MG63 (cell line): ENCODE data around the gene XPC. TPM values are rescaled to one million over a fixed set of nuclear protein-coding genes. Genes with fewer than 3 reads are reported as not detected.

ENCODE experiments used
- DNase-seq: peaks from one replicate; pipeline ENCODE4 v3.0.0-alpha.2; 2020
- H3K27me3 ChIP-seq: fragments of 250-450 bp; sonication (Bioruptor Pico); 2 replicates; pipeline ENCODE4 v1.5.1; 2020; ENCODE audit warnings: mild to moderate bottlenecking, moderate library complexity
- H3K36me3 ChIP-seq: fragments of 250-450 bp; sonication (Bioruptor Pico); 2 replicates; pipeline ENCODE4 v1.5.1; 2020; ENCODE audit warnings: mild to moderate bottlenecking, moderate library complexity
- H3K4me3 ChIP-seq: fragments of 250-450 bp; sonication (Bioruptor Pico); 2 replicates; pipeline ENCODE4 v1.5.1; 2020; ENCODE audit warnings: mild to moderate bottlenecking, moderate library complexity
- H3K9me3 ChIP-seq: fragments of 250-450 bp; sonication (Bioruptor Pico); 2 replicates; pipeline ENCODE4 v1.5.1; 2020; ENCODE audit warnings: mild to moderate bottlenecking, moderate library complexity
- total RNA-seq: library from RNA; depleted of rRNA; stranded (reverse); fragments of >200 nt; shearing (Covaris generic); gene quantifications from 2 replicates; pipeline ENCODE4 v1.2.3, GENCODE V29; 2014; ENCODE audit warnings: low replicate concordance

Gene XPC
- total RNA-seq, 1 experiment from 2014 or later = 8.2 TPM

DNA sequence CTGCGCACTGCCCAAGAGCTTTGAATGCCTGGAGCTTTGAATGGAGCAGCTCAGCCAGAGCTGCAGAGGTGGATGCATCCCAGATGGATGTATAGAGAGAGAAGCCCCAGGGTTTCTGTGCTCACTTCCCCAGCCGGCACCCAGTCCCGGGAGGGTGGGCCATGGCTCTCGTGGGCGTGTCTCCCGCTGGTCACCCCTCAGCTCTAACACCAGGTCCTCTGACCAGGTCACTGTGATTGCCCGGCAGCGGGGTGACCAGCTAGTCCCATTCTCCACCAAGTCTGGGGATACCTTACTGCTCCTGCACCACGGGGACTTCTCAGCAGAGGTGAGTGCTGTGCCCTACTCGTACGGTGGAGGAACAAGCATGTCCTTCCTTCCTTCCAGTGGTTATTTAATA, 42.8 kb downstream of the XPC start:
- H3K4me3 ChIP-seq = no peak overlapping the region
- H3K27me3 ChIP-seq = no peaks in the 10 kb centered on the region
- no peaks in the 10 kb centered on the region for H3K9me3 ChIP-seq
- peaks cover 52% of the 10 kb centered on the region for H3K36me3 ChIP-seq
- DNase-seq = no peak

DNA sequence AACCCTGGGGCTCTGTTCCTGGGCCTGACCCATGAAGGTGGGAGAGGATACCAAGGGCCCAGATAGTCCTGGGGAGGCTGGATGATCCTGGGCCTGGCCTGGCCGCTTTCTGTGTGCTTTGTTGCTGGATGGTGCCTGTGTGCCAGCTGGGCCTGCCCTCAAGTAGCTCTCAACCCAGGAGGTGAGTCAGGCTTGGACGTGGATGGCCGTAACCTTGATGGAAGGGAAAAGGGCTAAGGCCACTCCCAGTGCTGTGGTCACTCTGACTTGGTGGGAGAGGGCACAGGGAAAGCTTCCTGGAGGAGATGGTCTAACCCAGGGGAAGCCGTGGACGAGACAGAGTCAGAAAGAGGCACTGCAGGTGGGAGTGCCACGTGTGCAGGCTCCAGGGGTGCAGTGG, 44.1 kb downstream of the XPC start:
- Histone ChIP-seq H3K4me3 (no peak overlapping the region), H3K9me3 (no peaks in the 10 kb centered on the region), H3K36me3 (peaks cover 53% of the 10 kb centered on the region), H3K27me3 (no peaks in the 10 kb centered on the region)
- no peak for DNase-seq

GRCh38 chr3:14133876-14134275, 44.5 kb downstream of the XPC start:
- Histone ChIP-seq H3K9me3 (no peaks in the 10 kb centered on the region), H3K27me3 (no peaks in the 10 kb centered on the region), H3K36me3 (peaks cover 55% of the 10 kb centered on the region), H3K4me3 (no peak overlapping the region)
- no peak for DNase-seq

GRCh38 chr3:14133188-14133800, 45.1 kb downstream of the XPC start:
- H3K4me3 ChIP-seq = no peak overlapping the region
- H3K27me3 ChIP-seq = no peaks in the 10 kb centered on the region
- H3K36me3 ChIP-seq = peaks cover 61% of the 10 kb centered on the region
- no peaks in the 10 kb centered on the region for H3K9me3 ChIP-seq
- DNase-seq = no peak

DNA sequence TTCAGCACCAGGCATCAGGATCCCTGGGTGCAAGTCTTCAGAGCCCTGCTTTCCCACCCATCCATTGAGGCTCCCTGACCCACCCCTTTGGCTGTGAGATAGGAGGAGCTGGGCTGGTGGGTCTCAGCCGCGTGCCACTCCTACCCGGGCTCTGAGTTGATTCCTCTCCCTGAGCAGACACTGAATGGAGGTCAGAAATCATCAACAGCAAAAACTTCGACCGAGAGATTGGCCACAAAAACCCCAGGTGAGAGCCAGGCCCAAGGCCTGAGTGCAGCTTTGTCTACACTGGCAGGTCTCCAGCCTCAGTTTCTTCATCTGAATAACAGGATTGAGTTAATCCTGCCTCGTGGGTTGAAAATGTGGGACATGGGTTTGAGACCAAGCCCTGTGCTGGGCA, 45.7 kb downstream of the XPC start:
- Histone ChIP-seq H3K27me3 (no peaks in the 10 kb centered on the region), H3K9me3 (no peaks in the 10 kb centered on the region), H3K4me3 (no peak overlapping the region), H3K36me3 (peaks cover 60% of the 10 kb centered on the region)
- no peak for DNase-seq

DNA sequence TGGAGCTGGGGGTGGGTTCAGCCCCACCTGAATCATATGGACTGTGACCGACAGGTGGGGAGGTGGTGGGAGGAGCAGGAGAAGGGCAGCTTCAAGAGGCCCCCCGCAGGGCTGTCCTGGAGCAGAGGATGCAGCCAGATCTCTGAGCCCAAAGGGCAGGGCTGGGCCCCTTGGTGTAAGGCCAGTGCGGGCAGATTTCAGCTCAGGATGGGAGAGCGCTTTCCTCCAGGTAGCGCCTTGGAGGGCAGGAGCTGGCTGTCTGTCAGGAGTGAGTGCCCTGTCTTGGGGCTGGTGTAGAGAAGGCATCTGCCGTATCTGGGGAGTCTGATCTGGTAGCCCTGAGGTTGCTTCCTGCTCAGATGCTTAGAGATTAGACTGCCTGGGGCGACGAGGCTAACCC, 46.3 kb downstream of the XPC start:
- H3K4me3 ChIP-seq = no peak overlapping the region
- no peak for DNase-seq
- peaks cover 64% of the 10 kb centered on the region for H3K36me3 ChIP-seq
- no peaks in the 10 kb centered on the region for H3K9me3 ChIP-seq
- H3K27me3 ChIP-seq = no peaks in the 10 kb centered on the region

DNA sequence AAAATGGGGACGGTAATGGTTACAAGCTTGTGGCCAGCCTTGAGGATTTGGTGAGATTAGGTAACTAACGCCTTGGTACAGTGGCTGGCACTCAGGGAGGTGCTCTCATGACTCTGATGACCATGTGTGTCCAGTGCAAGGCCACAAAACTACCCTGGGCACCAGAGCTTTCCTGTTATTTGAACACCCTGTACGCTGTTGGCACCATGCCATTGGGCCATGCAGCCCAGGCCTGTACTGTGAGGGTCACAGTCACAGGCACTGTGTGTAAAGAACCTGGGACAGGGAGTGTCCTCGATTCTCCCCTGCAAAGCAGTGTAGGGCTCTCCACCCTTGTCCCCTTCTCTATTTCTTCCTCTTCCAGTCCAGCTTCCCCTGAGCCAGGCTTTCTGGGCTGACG, 47.3 kb downstream of the XPC start:
- H3K9me3 ChIP-seq = no peaks in the 10 kb centered on the region
- H3K36me3 ChIP-seq = peaks cover 62% of the 10 kb centered on the region
- DNase-seq = no peak
- no peaks in the 10 kb centered on the region for H3K27me3 ChIP-seq
- no peak overlapping the region for H3K4me3 ChIP-seq

GRCh38 chr3:14130707-14131106, 47.7 kb downstream of the XPC start:
- H3K36me3 ChIP-seq = peaks cover 58% of the 10 kb centered on the region

GRCh38 chr3:14130230-14130629, 48.2 kb downstream of the XPC start:
- H3K4me3 ChIP-seq = no peak overlapping the region
- no peak for DNase-seq
- peaks cover 2% of the 10 kb centered on the region; the same call in 1 of the 2 replicates for H3K9me3 ChIP-seq
- peaks cover 55% of the 10 kb centered on the region for H3K36me3 ChIP-seq
- H3K27me3 ChIP-seq = no peaks in the 10 kb centered on the region

More at GRCh38 chr3:14130707-14131106, 47.7 kb downstream of the XPC start:
- H3K9me3 ChIP-seq = no peaks in the 10 kb centered on the region
- H3K27me3 ChIP-seq = no peaks in the 10 kb centered on the region
- no peak for DNase-seq
- no peak overlapping the region for H3K4me3 ChIP-seq

GRCh38 chr3:14129296-14129695, 49.1 kb downstream of the XPC start:
- no peaks in the 10 kb centered on the region for H3K27me3 ChIP-seq
- peaks cover 55% of the 10 kb centered on the region for H3K36me3 ChIP-seq
- no peak for DNase-seq
- no peak overlapping the region for H3K4me3 ChIP-seq
- peaks cover 3% of the 10 kb centered on the region; the same call in 1 of the 2 replicates for H3K9me3 ChIP-seq

GRCh38 chr3:14128724-14129123, 49.7 kb downstream of the XPC start:
- peaks cover 3% of the 10 kb centered on the region; the same call in 1 of the 2 replicates for H3K9me3 ChIP-seq
- no peak overlapping the region for H3K4me3 ChIP-seq
- peaks cover 51% of the 10 kb centered on the region for H3K36me3 ChIP-seq
- H3K27me3 ChIP-seq = no peaks in the 10 kb centered on the region
- DNase-seq = no peak

DNA sequence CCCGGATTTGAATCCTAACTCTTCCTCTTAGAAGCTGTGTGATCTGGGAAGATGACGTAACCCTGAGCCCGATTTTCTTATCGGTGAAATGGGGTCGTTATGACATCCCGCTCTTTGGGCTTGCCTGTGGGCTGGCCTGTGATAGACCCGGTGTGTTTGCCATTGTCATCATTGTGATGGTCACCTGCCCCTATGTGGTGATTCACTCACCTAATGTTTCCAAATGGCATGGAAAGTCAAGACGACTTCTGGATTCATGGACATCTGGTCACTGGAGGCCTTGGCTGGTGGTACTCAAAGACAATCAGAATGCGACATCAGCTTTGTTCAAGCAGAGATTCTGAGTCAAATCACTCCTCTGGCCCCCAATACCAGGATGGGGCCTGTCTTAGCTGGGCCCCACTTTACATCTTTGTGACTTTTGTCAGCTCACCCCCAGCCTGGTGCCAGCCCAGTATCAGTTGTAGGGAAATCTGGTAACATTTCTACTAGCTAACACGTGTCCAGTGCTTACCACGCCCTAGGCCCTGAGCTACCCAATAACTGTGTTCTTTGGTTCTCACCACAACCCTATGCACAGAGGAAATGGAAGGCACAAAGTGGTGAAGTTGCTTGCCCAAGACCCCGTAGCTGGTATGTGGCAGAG, 50.8 kb downstream of the XPC start:
- Histone ChIP-seq H3K36me3 (peaks cover 43% of the 10 kb centered on the region), H3K4me3 (no peak overlapping the region), H3K9me3 (peaks cover 3% of the 10 kb centered on the region; the same call in 1 of the 2 replicates), H3K27me3 (no peaks in the 10 kb centered on the region)
- DNase-seq = no peak

GRCh38 chr3:14126887-14127505, 51.4 kb downstream of the XPC start:
- peaks cover 3% of the 10 kb centered on the region; the same call in 1 of the 2 replicates for H3K9me3 ChIP-seq
- DNase-seq = no peak
- no peak overlapping the region for H3K4me3 ChIP-seq
- peaks cover 41% of the 10 kb centered on the region for H3K36me3 ChIP-seq
- no peaks in the 10 kb centered on the region for H3K27me3 ChIP-seq

- H3K9me3 ChIP-seq = peaks cover 3% of the 10 kb centered on the region; the same call in 1 of the 2 replicates
- no peak for DNase-seq
- peak overlapping the region; percentile 84 for H3K4me3 ChIP-seq
- H3K36me3 ChIP-seq = peaks cover 39% of the 10 kb centered on the region
- H3K27me3 ChIP-seq = no peaks in the 10 kb centered on the region
These were observed 52.1 kb downstream of the XPC start for GRCh38 chr3:14126017-14126886.

- peak overlapping the region; percentile 84 for H3K4me3 ChIP-seq
- peaks cover 30% of the 10 kb centered on the region for H3K36me3 ChIP-seq
- peak; percentile 85 for DNase-seq
- H3K9me3 ChIP-seq = peaks cover 3% of the 10 kb centered on the region; the same call in 1 of the 2 replicates
- no peaks in the 10 kb centered on the region for H3K27me3 ChIP-seq
These were observed 53.0 kb downstream of the XPC start for GRCh38 chr3:14125193-14126016.

DNA sequence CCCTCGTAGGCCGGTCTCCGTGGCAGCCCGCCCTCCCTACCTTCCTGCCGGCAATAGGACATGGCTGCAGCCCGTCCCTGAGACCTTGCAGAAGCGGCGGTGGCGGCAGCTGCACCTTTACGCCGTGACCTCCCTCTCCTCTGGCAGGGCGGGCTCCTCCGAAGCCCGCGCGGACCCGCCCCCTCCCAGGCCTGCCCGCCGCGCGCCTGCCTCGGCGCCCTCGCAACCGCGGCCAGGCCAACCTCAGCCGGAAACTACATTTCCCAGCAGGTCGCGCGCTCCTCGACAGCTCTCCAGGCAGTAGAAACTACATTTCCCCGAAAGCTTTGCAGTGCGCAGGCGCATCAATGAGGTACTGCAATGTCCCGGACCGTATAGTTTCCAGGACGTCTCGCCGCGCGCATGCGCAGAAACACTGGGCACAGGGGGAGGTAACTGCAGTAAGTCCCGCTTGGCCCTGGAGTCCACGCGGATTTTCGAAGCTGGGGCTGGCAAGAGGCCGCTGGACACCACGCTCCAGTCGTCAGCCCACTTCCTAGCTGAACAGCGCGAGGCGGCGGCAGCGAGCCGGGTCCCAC, 53.7 kb downstream of the XPC start, which contains the start of the genes CHCHD4 and TMEM43:
CHCHD4 (minus strand) TSS at position 256 of the 578 bp plus-strand sequence; CDS start at position 62, 194 bp downstream.
TMEM43 (plus strand) TSS at position 438 of the 578 bp plus-strand sequence. CDS start 142 bp downstream, outside the sequence.
- H3K27me3 ChIP-seq = no peaks in the 10 kb centered on the region
- H3K36me3 ChIP-seq = peaks cover 29% of the 10 kb centered on the region
- peak; percentile 96 for DNase-seq
- H3K4me3 ChIP-seq = peak within 1 kb of the TSS; percentile 84
- H3K9me3 ChIP-seq = peaks cover 3% of the 10 kb centered on the region; the same call in 1 of the 2 replicates
